Measurements from ENCODE around the gene PHPT1. TPM values are rescaled to one million over a fixed set of nuclear protein-coding genes. Genes with fewer than 3 reads are reported as not detected.

The PHPT1 gene
- total RNA-seq, 4 donors from 2014 or later: 42.6 to 71.0 (median 66.7) TPM

DNA sequence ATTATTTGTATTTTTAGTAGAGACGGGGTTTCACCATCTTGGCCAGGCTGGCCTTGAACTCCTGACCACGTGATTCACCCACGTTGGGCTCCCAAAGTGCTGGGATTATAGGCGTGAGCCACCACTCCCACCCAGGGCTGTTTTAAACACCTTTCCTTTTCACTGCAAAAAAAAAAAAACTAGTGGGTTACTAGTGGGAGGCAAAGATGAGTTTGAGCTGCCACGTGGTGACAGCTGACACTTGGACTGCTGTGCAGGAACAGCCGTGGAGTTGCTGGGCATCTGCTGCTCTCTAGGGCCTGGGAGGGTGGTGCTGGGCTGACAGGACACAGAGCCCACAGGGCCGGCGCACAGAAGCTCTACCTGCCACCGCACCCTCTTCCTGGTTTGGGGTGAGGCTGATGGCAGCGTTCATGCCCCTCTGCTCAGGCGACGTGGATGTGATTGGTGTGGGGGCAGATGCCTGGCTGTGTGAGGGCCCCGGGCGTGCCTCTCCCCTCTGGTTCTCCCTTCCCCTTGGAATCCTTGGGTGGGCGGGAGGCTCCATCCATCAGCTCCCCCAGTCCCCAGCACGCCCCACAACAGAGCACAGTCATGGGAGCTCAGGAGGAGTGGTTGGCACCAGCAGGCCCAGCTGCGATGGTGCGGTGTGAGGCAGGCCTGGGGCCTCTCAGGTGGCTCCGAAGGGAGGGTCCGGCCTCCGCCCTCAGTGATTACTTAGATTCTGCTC, 24.5 kb upstream of the PHPT1 start:
- TF ChIP-seq, protein P1, sequence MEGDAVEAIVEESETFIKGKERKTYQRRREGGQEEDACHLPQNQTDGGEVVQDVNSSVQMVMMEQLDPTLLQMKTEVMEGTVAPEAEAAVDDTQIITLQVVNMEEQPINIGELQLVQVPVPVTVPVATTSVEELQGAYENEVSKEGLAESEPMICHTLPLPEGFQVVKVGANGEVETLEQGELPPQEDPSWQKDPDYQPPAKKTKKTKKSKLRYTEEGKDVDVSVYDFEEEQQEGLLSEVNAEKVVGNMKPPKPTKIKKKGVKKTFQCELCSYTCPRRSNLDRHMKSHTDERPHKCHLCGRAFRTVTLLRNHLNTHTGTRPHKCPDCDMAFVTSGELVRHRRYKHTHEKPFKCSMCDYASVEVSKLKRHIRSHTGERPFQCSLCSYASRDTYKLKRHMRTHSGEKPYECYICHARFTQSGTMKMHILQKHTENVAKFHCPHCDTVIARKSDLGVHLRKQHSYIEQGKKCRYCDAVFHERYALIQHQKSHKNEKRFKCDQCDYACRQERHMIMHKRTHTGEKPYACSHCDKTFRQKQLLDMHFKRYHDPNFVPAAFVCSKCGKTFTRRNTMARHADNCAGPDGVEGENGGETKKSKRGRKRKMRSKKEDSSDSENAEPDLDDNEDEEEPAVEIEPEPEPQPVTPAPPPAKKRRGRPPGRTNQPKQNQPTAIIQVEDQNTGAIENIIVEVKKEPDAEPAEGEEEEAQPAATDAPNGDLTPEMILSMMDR (IDR thresholded peaks at IDR 0.05): no peak
- TF ChIP-seq EP300 (IDR thresholded peaks at IDR 0.05): no peak
- no peak for DNase-seq (ENCODE audit: low spot score in 2 of 2)
- Histone ChIP-seq H3K9me3 (no peaks in the 10 kb centered on the region), H3K4me3 (no peak overlapping the region), H3K36me3 (peaks cover 0 to 67% (median 5%) of the 10 kb centered on the region in 3 donors), H3K27me3 (no peaks in the 10 kb centered on the region), H3K4me1 (peaks cover 0 to 18% (median 5%) of the 10 kb centered on the region in 4 donors), H3K27ac (no peak overlapping the region)
- WGBS, 2 donors: 79 to 89% methylated on average over 16 to 19 of the region's 21 CpGs

- peaks cover 0 to 76% (median 14%) of the 10 kb centered on the region in 3 donors for H3K36me3 ChIP-seq
- 89 to 92% methylated on average over 32 to 36 of the region's 44 CpGs for WGBS, 2 donors
- TF ChIP-seq, protein P1 (IDR thresholded peaks at IDR 0.05): no peak
- TF ChIP-seq POLR2A (IDR thresholded peaks at IDR 0.05) (no peak), EP300 (IDR thresholded peaks at IDR 0.05) (no peak)
Measured at GRCh38 chr9:136825295-136826187, 23.7 kb upstream of the PHPT1 start.

GRCh38 chr9:136826188-136826541, 23.0 kb upstream of the PHPT1 start:
- no peak for DNase-seq (ENCODE audit: low spot score in 2 of 2)
- WGBS, 2 donors: 81 to 85% methylated on average over 5 to 14 of the region's 17 CpGs
- Histone ChIP-seq H3K9me3 (no peaks in the 10 kb centered on the region), H3K4me1 (peaks cover 0 to 12% (median under 1%) of the 10 kb centered on the region in 4 donors), H3K27me3 (no peaks in the 10 kb centered on the region), H3K27ac (no peak overlapping the region), H3K4me3 (no peak overlapping the region), H3K36me3 (peaks cover 0 to 83% (median 18%) of the 10 kb centered on the region in 3 donors)
- TF ChIP-seq EP300 (IDR thresholded peaks at IDR 0.05) (no peak), POLR2A (IDR thresholded peaks at IDR 0.05) (no peak)
- TF ChIP-seq, protein P1 (IDR thresholded peaks at IDR 0.05): no peak

More at GRCh38 chr9:136825295-136826187, 23.7 kb upstream of the PHPT1 start:
- H3K27me3 ChIP-seq: no peaks in the 10 kb centered on the region
- no peaks in the 10 kb centered on the region for H3K9me3 ChIP-seq
- no peak overlapping the region for H3K27ac ChIP-seq
- no peak overlapping the region for H3K4me3 ChIP-seq
- H3K4me1 ChIP-seq: peaks cover 0 to 18% (median 4%) of the 10 kb centered on the region in 4 donors
- no peak for DNase-seq (ENCODE audit: low spot score in 2 of 2)

GRCh38 chr9:136826703-136827582, 22.3 kb upstream of the PHPT1 start:
- Histone ChIP-seq H3K9me3 (no peaks in the 10 kb centered on the region), H3K36me3 (peaks cover 0 to 90% (median 18%) of the 10 kb centered on the region in 3 donors), H3K4me3 (no peak overlapping the region), H3K27me3 (no peaks in the 10 kb centered on the region), H3K4me1 (peaks cover 0 to 4% (median 0%) of the 10 kb centered on the region in 4 donors), H3K27ac (no peak overlapping the region)
- DNase-seq (ENCODE audit: low spot score in 2 of 2): no peak
- WGBS, 2 donors: 83 to 87% methylated on average over 16 to 18 of the region's 24 CpGs
- TF ChIP-seq, protein P1 (IDR thresholded peaks at IDR 0.05): no peak
- no peak for TF ChIP-seq EP300 (IDR thresholded peaks at IDR 0.05)
- TF ChIP-seq POLR2A (IDR thresholded peaks at IDR 0.05): no peak
